Thyroid gland (tissue), 4 donors: ENCODE measurements around the gene PTGS2. TPM values are rescaled to one million over a fixed set of nuclear protein-coding genes. Genes with fewer than 3 reads are reported as not detected.
"Not testable (repeated sequence)": the region's sequence is repeated elsewhere in the genome, so short reads cannot be mapped to it uniquely, and the experiment has no call there.

ENCODE experiments used
- DNase-seq, 2 donors: peaks; one replicate each; pipeline ENCODE4 v3.0.0-alpha.2; 2019
- H3K27ac ChIP-seq, 3 donors: fragments of 200-600 bp; sonication (generic); 1 replicate in 2 of 3; 2 replicates in 1 of 3; pipeline ENCODE4 v1.5.1; 2016 to 2019; ENCODE audit warnings: mild to moderate bottlenecking in 1 of 3, moderate library complexity in 1 of 3
- H3K27me3 ChIP-seq: fragments of 200-600 bp; sonication (generic); one replicate; pipeline ENCODE4 v1.5.1; 2019
- H3K36me3 ChIP-seq, 2 donors: fragments of 200-600 bp; sonication (generic); one replicate each; pipeline ENCODE4 v1.5.1; 2016 to 2019
- H3K4me1 ChIP-seq, 2 donors: fragments of 200-600 bp; sonication (generic); one replicate each; pipeline ENCODE4 v1.5.1; 2017 to 2019
- H3K4me3 ChIP-seq, 3 donors: fragments of 200-600 bp; sonication (generic); replicated peaks in 1 of 3; 1 replicate in 2 of 3; 2 replicates in 1 of 3; pipeline ENCODE4 v1.5.1; 2016; ENCODE audit warnings: mild to moderate bottlenecking in 1 of 3
- H3K9me3 ChIP-seq: fragments of 200-600 bp; sonication (generic); one replicate; pipeline ENCODE4 v1.5.1; 2017
- POLR2A ChIP-seq, 2 donors: fragments of 450-650 bp; IDR thresholded peaks; one replicate each; pipeline ENCODE4 v1.6.1; 2017; ENCODE audit warnings: antibody characterized with exemption in 2 of 2, mild to moderate bottlenecking in 2 of 2, moderate library complexity in 1 of 2
- WGBS, 2 donors: methylation state at CpG; one replicate each; pipeline ENCODE4 v1.1.5; 2017; 5-methylcytosine and 5-hydroxymethylcytosine counted together
- intact Hi-C: fragments of 100-400 bp; cut with DNase I; formaldehyde crosslinking; loops from one replicate; pipeline ENCODE4 v1.15.1; 2023
- total RNA-seq, 4 donors: library from RNA; depleted of rRNA; stranded (reverse); fragments of >200 nt; gene quantifications; one replicate each; pipeline ENCODE4 v1.2.3, GENCODE V29; 2016
- TF ChIP-seq, protein P1 (sequence below), 6 experiments: fragments of 200-600 bp in 3 of 6; fragments of 450-650 bp in 3 of 6; sonication (generic) in 3 of 6; IDR thresholded peaks; one replicate each; pipeline ENCODE4 v1.5.1; 2016 to 2019; ENCODE audit warnings: antibody characterized with exemption in 6 of 6, mild to moderate bottlenecking in 2 of 6, inconsistent platforms in 1 of 6, moderate library complexity in 1 of 6

PTGS2 gene
- total RNA-seq, 4 donors from 2014 or later, result 0.44 to 4.2 (median 2.0) TPM

DNA sequence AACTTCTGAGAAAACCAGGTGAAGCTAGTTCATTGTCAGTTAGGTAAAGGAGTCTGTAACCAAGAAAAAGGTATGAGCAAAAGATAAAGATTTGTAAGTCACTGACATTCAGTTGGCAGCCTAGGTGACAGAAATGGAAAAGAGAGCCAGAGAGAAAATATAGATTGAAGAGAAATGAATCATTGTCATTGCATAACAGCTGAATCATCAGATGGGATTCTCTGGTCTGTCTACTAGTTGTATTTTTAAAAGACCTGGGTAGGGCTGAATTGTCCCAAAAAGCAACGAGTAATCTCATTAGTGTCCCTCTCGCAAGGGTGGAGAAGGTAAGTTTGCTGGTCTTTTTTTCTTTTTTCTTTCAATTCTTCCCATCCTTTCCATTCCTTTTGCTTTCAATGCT is 36.6 kb downstream of the PTGS2 start:
- Histone ChIP-seq H3K4me1 (no peaks in the 10 kb centered on the region), H3K9me3 (no peaks in the 10 kb centered on the region), H3K27me3 (no peaks in the 10 kb centered on the region), H3K36me3 (no peaks in the 10 kb centered on the region), H3K4me3 (no peak overlapping the region), H3K27ac (no peak overlapping the region)
- TF ChIP-seq, protein P1, sequence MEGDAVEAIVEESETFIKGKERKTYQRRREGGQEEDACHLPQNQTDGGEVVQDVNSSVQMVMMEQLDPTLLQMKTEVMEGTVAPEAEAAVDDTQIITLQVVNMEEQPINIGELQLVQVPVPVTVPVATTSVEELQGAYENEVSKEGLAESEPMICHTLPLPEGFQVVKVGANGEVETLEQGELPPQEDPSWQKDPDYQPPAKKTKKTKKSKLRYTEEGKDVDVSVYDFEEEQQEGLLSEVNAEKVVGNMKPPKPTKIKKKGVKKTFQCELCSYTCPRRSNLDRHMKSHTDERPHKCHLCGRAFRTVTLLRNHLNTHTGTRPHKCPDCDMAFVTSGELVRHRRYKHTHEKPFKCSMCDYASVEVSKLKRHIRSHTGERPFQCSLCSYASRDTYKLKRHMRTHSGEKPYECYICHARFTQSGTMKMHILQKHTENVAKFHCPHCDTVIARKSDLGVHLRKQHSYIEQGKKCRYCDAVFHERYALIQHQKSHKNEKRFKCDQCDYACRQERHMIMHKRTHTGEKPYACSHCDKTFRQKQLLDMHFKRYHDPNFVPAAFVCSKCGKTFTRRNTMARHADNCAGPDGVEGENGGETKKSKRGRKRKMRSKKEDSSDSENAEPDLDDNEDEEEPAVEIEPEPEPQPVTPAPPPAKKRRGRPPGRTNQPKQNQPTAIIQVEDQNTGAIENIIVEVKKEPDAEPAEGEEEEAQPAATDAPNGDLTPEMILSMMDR (IDR thresholded peaks at IDR 0.05), result no peak
- TF ChIP-seq POLR2A (IDR thresholded peaks at IDR 0.05), result no peak
- no peak for DNase-seq
- WGBS, 2 donors, result 88 to 91% methylated on average over 2 of the region's 2 CpGs
- intact Hi-C loops, result no loop called here

DNA sequence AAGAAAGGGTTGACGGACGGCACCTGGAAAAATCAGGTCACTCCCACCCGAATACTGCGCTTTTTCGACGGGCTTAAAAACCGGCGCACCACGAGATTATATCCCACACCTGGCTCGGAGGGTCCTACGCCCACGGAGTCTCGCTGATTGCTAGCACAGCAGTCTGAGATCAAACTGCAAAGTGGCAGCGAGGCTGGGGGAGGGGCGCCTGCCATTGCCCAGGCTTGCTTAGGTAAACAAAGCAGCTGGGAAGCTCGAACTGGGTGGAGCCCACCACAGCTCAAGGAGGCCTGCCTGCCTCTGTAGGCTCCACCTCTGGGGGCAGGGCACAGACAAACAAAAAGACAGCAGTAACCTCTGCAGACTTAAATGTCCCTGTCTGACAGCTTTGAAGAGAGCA is 42.7 kb downstream of the PTGS2 start:
- H3K27ac ChIP-seq, DNase-seq, H3K36me3 ChIP-seq, intact Hi-C loops, H3K4me1 ChIP-seq, H3K4me3 ChIP-seq, H3K27me3 ChIP-seq, H3K9me3 ChIP-seq: not testable (repeated sequence)
- WGBS, 2 donors, result 60% methylated on average over 13 to 14 of the region's 16 CpGs

DNA sequence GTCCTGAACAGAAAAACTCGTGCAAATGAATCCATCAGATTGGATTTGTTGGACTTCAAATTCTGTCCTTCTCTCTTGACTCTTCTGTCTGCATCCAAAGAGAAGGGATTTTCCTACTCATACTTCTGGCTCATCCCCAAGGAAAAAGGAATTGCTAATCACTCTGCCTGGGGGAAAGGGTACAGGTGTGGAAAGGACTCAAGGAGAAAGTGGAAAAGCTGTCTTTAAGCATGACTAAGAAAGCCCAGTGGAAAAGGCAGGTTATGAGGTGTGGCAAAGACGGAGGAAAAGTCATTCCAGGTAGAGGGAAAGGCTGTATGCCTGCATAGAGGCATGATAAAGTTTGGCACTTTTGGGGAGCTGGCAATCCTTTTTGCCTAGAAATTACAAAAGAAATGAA is 43.4 kb downstream of the PTGS2 start:
- Histone ChIP-seq H3K4me3 (no peak overlapping the region), H3K27me3 (no peaks in the 10 kb centered on the region), H3K9me3 (no peaks in the 10 kb centered on the region), H3K27ac (no peak overlapping the region), H3K4me1 (no peaks in the 10 kb centered on the region), H3K36me3 (no peaks in the 10 kb centered on the region)
- intact Hi-C loops, result no loop called here
- TF ChIP-seq, protein P1 (IDR thresholded peaks at IDR 0.05), result no peak
- TF ChIP-seq POLR2A (IDR thresholded peaks at IDR 0.05), result no peak
- DNase-seq, result no peak
- 87 to 92% methylated on average over 2 of the region's 2 CpGs for WGBS, 2 donors

DNA sequence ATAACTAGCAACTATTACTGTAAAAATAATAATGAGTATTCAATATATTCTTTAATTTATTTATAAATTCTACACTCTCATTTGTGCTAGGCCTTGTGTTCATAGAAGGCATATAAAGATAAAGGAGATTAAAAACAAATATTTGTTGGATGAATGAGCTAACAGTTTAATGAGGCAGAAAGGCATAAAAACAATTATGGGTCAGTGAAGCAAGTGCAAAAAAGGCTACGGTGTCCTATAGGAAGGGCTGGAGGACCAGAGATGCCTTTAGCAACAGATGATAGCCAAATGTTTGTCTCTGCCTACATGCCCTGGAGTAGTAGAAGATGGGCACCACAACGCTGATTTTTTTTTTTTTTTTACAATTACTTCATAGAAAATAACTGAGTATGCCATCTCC is 45.7 kb downstream of the PTGS2 start:
- Histone ChIP-seq H3K27me3 (no peaks in the 10 kb centered on the region), H3K27ac (no peak overlapping the region), H3K4me1 (no peaks in the 10 kb centered on the region), H3K4me3 (no peak overlapping the region), H3K9me3 (no peaks in the 10 kb centered on the region), H3K36me3 (no peaks in the 10 kb centered on the region)
- TF ChIP-seq, protein P1 (IDR thresholded peaks at IDR 0.05), result no peak
- no peak for TF ChIP-seq POLR2A (IDR thresholded peaks at IDR 0.05)
- intact Hi-C loops, result no loop called here
- WGBS, 2 donors, result 91 to 93% methylated on average over 2 of the region's 2 CpGs
- no peak for DNase-seq

DNA sequence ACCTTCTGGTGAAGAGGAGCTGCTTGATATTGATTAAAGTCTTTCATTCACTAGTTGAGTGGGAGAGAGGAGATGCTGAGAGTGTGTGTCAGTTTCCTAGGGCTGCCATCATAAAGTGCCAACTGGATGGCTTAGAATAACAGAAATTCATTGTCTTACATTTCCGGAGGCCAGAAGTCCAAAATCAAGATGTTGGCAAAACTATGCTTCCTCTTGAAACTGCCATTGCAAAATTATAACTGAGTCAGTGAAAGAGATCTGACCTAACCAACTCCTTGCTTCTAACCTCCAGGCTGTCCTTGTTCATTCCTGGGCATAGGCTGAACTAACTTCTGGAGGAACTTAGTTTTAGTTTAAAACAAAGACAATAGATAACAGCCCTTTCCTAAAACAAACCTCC is 47.1 kb downstream of the PTGS2 start:
- no peaks in the 10 kb centered on the region for H3K36me3 ChIP-seq
- H3K4me1 ChIP-seq, result no peaks in the 10 kb centered on the region
- DNase-seq, result no peak
- 75 to 91% methylated on average over 1 of the region's 1 CpG for WGBS, 2 donors
- H3K9me3 ChIP-seq, result no peaks in the 10 kb centered on the region
- H3K27ac ChIP-seq, result no peak overlapping the region
- no peak overlapping the region for H3K4me3 ChIP-seq
- H3K27me3 ChIP-seq, result no peaks in the 10 kb centered on the region
- intact Hi-C loops, result no loop called here
- TF ChIP-seq POLR2A (IDR thresholded peaks at IDR 0.05), result no peak
- TF ChIP-seq, protein P1 (IDR thresholded peaks at IDR 0.05), result no peak

DNA sequence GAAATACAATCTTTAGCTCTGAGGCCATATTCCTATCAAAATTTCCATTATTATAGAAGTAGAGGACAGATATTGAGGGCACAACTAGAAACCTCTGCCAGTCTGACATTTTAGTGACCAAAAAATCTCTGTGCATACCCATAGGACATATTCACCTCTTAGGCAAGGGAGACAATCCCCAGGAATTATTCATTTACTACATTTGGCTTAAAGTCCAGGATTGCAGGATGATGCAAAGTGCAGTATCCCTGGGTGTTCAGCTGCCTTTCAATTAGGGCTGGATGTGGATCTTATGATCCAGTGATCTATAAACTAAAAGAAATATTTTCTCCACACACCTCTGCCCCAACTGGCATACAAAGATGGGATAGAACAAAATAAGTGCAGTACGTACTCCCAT is 50.9 kb downstream of the PTGS2 start:
- TF ChIP-seq POLR2A (IDR thresholded peaks at IDR 0.05), result no peak
- TF ChIP-seq, protein P1 (IDR thresholded peaks at IDR 0.05), result no peak
- Histone ChIP-seq H3K9me3 (no peaks in the 10 kb centered on the region), H3K27ac (no peak overlapping the region), H3K36me3 (no peaks in the 10 kb centered on the region), H3K4me3 (no peak overlapping the region), H3K27me3 (no peaks in the 10 kb centered on the region), H3K4me1 (no peaks in the 10 kb centered on the region)
- intact Hi-C loops, result no loop called here
- DNase-seq, result no peak
- WGBS, 2 donors, result 93 to 95% methylated on average over 1 of the region's 1 CpG
